CD4-positive, alpha-beta T cell (primary cell): ENCODE data around the gene CFAP70. TPM values are rescaled to one million over a fixed set of nuclear protein-coding genes. Genes with fewer than 3 reads are reported as not detected.

Experiments used
- ATAC-seq: fragments of 200-7000 bp; cut with Tn5 transposase; one replicate; pipeline ENCODE4 v1.10.0; 2022; ENCODE audit warnings: mild to moderate bottlenecking; ENCODE audit not compliant: poor library complexity
- CTCF ChIA-PET: fragments of 350-600 bp; sonication (Branson Sonifier 250); formaldehyde crosslinking; loops from one replicate; lab custom pipeline; 2021; ENCODE audit warnings: antibody characterized with exemption, inconsistent platforms; lab: Charles Lee
- POLR2A ChIA-PET: fragments of 350-600 bp; sonication (Branson Sonifier 250); formaldehyde crosslinking; loops from one replicate; lab custom pipeline; 2021; ENCODE audit warnings: antibody characterized with exemption, inconsistent platforms; lab: Charles Lee
- DNase-seq, 14 experiments: peaks; one replicate each; pipeline ENCODE4 v3.0.0-alpha.2; 2013 to 2020; ENCODE audit warnings: mixed read lengths in 2 of 14
- H3K27ac ChIP-seq, 2 donors: one replicate each; pipeline versions ENCODE4 v1.5.1 to v1.7.0; 2013; ENCODE audit warnings: low read length in 2 of 2, low read depth in 1 of 2, mild to moderate bottlenecking in 1 of 2
- H3K27me3 ChIP-seq, 2 experiments: 1 replicate in 1 of 2; 2 replicates in 1 of 2; pipeline versions ENCODE4 v1.6.1 to v1.7.0; 2013; ENCODE audit warnings: low read length in 2 of 2, control low read depth in 1 of 2, mild to moderate bottlenecking in 1 of 2, moderate library complexity in 1 of 2; ENCODE audit not compliant: insufficient read depth in 2 of 2, control insufficient read depth in 1 of 2
- H3K36me3 ChIP-seq: one replicate; pipeline ENCODE4 v1.6.1; 2013; ENCODE audit warnings: low read length, control low read depth; ENCODE audit not compliant: insufficient read depth
- H3K4me1 ChIP-seq: one replicate; pipeline ENCODE4 v1.6.1; 2013; ENCODE audit warnings: low read length, control low read depth; ENCODE audit not compliant: insufficient read depth
- H3K4me3 ChIP-seq: one replicate; pipeline ENCODE4 v1.5.1; 2013; ENCODE audit warnings: mild to moderate bottlenecking, low read length, moderate library complexity
- H3K9me3 ChIP-seq, 2 experiments: 1 replicate in 1 of 2; 2 replicates in 1 of 2; pipeline versions ENCODE4 v1.6.1 to v1.7.0; 2013; ENCODE audit warnings: low read length in 2 of 2, mild to moderate bottlenecking in 2 of 2, control low read depth in 1 of 2, moderate library complexity in 1 of 2; ENCODE audit not compliant: control insufficient read depth in 1 of 2, insufficient read depth in 1 of 2
- H3K27ac Mint-ChIP-seq: one replicate; pipeline ENCODE4 v1.8.0; 2020; ENCODE audit warnings: mixed read lengths
- H3K27me3 Mint-ChIP-seq: one replicate; pipeline ENCODE4 v1.8.0; 2021; ENCODE audit warnings: mixed read lengths
- H3K36me3 Mint-ChIP-seq: one replicate; pipeline ENCODE4 v1.8.0; 2021; ENCODE audit warnings: low read depth, mixed read lengths
- H3K4me1 Mint-ChIP-seq: one replicate; pipeline ENCODE4 v1.8.0; 2021; ENCODE audit warnings: low read depth, mixed read lengths
- H3K4me3 Mint-ChIP-seq: one replicate; pipeline ENCODE4 v1.8.0; 2020; ENCODE audit warnings: mild to moderate bottlenecking, mixed read lengths
- H3K9me3 Mint-ChIP-seq: one replicate; pipeline ENCODE4 v1.8.0; 2020; ENCODE audit warnings: mixed read lengths
- CTCF ChIP-seq: fragments of 200-600 bp; IDR thresholded peaks from one replicate; pipeline ENCODE4 v1.8.0; 2022; ENCODE audit warnings: antibody characterized with exemption, mild to moderate bottlenecking
- intact Hi-C, 2 experiments: fragments of 100-400 bp; cut with DNase I in 1 of 2; cut with micrococcal nuclease in 1 of 2; formaldehyde crosslinking; loops; one replicate each; pipeline versions ENCODE4 v1.15.1 to v1.9.0; 2023 to 2025; cut with DNase I, micrococcal nuclease
- total RNA-seq, 174 experiments: library from RNA in 2 of 174; stranded (reverse) in 2 of 174; gene quantifications; one replicate each; pipeline ENCODE4 v1.2.3 and lab custom pipeline; 2021 to 2026

Gene CFAP70
- total RNA-seq, 2 experiments from 2014 or later, result 2.6 TPM

- CTCF ChIA-PET, result no interaction called here
- Histone ChIP-seq H3K4me3 (no peak overlapping the region), H3K27ac (no peak overlapping the region), H3K9me3 (no peaks in the 10 kb centered on the region), H3K36me3 (peaks cover 74% of the 10 kb centered on the region), H3K27me3 (no peaks in the 10 kb centered on the region), H3K4me1 (no peaks in the 10 kb centered on the region)
- intact Hi-C loops, result no loop called here
- Mint-ChIP-seq H3K27ac (no peak overlapping the region), H3K4me1 (no peaks in the 10 kb centered on the region), H3K36me3 (peaks cover 98% of the 10 kb centered on the region), H3K27me3 (no peaks in the 10 kb centered on the region), H3K4me3 (no peak overlapping the region), H3K9me3 (no peaks in the 10 kb centered on the region)
- ATAC-seq (no peak), DNase-seq (no peak)
- POLR2A ChIA-PET, result no interaction called here
- no peak for TF ChIP-seq CTCF
Observed at GRCh38 chr10:73388228-73388627, 29.6 kb upstream of the CFAP70 start.

GRCh38 chr10:73386583-73386982, 27.9 kb upstream of the CFAP70 start:
- H3K36me3 Mint-ChIP-seq, result peaks cover 98% of the 10 kb centered on the region
- H3K4me1 Mint-ChIP-seq, result no peaks in the 10 kb centered on the region

GRCh38 chr10:73379064-73379748, 20.5 kb upstream of the CFAP70 start:
- H3K27ac Mint-ChIP-seq, result no peak overlapping the region
- POLR2A ChIA-PET, result interaction anchor here (0.5 kb wide), 1 partner anchor 21 kb away, joined by 3 read pairs; the partner anchor contains the start of gene CFAP70
- Histone ChIP-seq H3K9me3 (no peaks in the 10 kb centered on the region), H3K27ac (no peak overlapping the region), H3K4me3 (no peak overlapping the region), H3K4me1 (no peaks in the 10 kb centered on the region), H3K36me3 (peaks cover 89% of the 10 kb centered on the region), H3K27me3 (no peaks in the 10 kb centered on the region)
- no peaks in the 10 kb centered on the region for H3K4me1 Mint-ChIP-seq
- no peak overlapping the region for H3K4me3 Mint-ChIP-seq
- intact Hi-C loops, result no loop called here
- CTCF ChIA-PET, result no interaction called here
- no peak for TF ChIP-seq CTCF
- ATAC-seq (no peak), DNase-seq (no peak)
- H3K9me3 Mint-ChIP-seq, result no peaks in the 10 kb centered on the region
- H3K36me3 Mint-ChIP-seq, result peaks cover 85% of the 10 kb centered on the region
- H3K27me3 Mint-ChIP-seq, result no peaks in the 10 kb centered on the region

More at GRCh38 chr10:73386583-73386982, 27.9 kb upstream of the CFAP70 start:
- no peak overlapping the region for H3K4me3 Mint-ChIP-seq
- H3K27me3 Mint-ChIP-seq, result no peaks in the 10 kb centered on the region
- DNase-seq (no peak), ATAC-seq (no peak)
- no peaks in the 10 kb centered on the region for H3K27me3 ChIP-seq
- H3K27ac ChIP-seq, result no peak overlapping the region
- no peaks in the 10 kb centered on the region for H3K4me1 ChIP-seq
- CTCF ChIA-PET, result no interaction called here
- H3K9me3 Mint-ChIP-seq, result no peaks in the 10 kb centered on the region
- intact Hi-C loops, result no loop called here
- no peak for TF ChIP-seq CTCF
- H3K27ac Mint-ChIP-seq, result no peak overlapping the region
- H3K36me3 ChIP-seq, result peaks cover 85% of the 10 kb centered on the region
- no peaks in the 10 kb centered on the region for H3K9me3 ChIP-seq
- POLR2A ChIA-PET, result interaction anchor here (0.9 kb wide), 1 partner anchor 28 kb away, joined by 3 read pairs; the partner anchor contains the start of gene CFAP70
- H3K4me3 ChIP-seq, result no peak overlapping the region
